ENCODE measurements around the gene HMGCS2.

Gene HMGCS2

DNA sequence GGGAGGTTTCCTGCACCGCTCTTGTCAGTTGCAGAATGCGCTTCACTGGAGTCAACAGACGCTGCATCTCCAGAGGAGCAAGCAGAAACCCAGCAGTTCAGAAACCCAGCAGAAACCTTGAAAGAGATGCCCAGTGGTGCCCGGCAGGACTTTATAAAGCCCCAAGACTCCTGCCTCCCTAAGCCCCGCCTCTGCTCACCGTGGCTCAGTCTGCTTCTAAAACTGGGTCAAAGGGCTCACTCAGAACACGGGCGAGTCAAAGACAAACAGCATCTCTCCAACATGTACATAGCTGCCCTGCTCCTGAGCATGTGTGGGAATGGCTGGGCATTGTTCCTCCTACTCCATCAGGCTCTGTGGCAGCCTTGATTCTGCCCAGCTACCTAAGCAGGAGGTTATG lies at the start of gene HMGCS2:
TSS of gene HMGCS2 (minus strand) at position 128 of the 400 bp plus-strand sequence. CDS start at position 67, 61 bp downstream.
- Histone ChIP-seq H3K4me3 (ENCODE audit: low read length) (no peak within 1 kb of the TSS), H3K27me3 (ENCODE audit: control insufficient read depth, insufficient read depth, low read length) (no peaks in the 10 kb centered on the region), H3K4me1 (ENCODE audit: control insufficient read depth, insufficient read depth, low read length) (no peaks in the 10 kb centered on the region), H3K27ac (ENCODE audit: low read length) (no peak within 1 kb of the TSS), H3K9me3 (ENCODE audit: control insufficient read depth, insufficient read depth, low read length) (no peaks in the 10 kb centered on the region), H3K36me3 (ENCODE audit: control insufficient read depth, insufficient read depth, low read length) (no peaks in the 10 kb centered on the region)
- no CpG with 5 or more reads among the region's 8 CpGs for WGBS (ENCODE audit: insufficient coverage, insufficient read length)
- DNase-seq (ENCODE audit: low read depth, low spot score) = no peak

DNA sequence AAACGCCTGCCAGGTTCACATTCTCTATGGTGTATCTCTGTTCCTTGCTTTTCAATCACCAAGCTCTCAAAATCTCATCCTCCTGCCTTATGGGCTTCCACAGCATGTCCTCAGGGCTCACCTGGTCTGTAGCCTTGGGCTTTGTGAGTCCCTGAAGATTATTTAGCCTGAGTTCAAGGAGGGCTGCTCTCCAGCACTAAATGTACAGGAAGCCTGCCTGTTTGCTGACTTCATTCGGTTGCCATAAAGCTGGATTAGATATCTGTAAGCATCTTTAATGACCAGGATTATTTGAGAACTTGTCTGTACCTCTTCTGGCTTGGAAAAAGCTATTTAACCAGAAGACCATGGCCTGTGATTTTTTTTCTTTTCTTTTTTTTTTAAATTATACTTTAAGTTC lies 49.5 kb upstream of the HMGCS2 start:
- WGBS (ENCODE audit: insufficient coverage, insufficient read length) = no CpG with 5 or more reads among the region's 2 CpGs
- Histone ChIP-seq H3K4me1 (ENCODE audit: control insufficient read depth, insufficient read depth, low read length) (no peaks in the 10 kb centered on the region), H3K27me3 (ENCODE audit: control insufficient read depth, insufficient read depth, low read length) (no peaks in the 10 kb centered on the region), H3K27ac (ENCODE audit: low read length) (no peak overlapping the region), H3K4me3 (ENCODE audit: low read length) (no peak overlapping the region), H3K9me3 (ENCODE audit: control insufficient read depth, insufficient read depth, low read length) (no peaks in the 10 kb centered on the region), H3K36me3 (ENCODE audit: control insufficient read depth, insufficient read depth, low read length) (no peaks in the 10 kb centered on the region)
- no peak for DNase-seq (ENCODE audit: low read depth, low spot score)

GRCh38 chr1:119816407-119816806 lies 47.7 kb upstream of the HMGCS2 start:
- no peaks in the 10 kb centered on the region for H3K27me3 ChIP-seq (ENCODE audit: control insufficient read depth, insufficient read depth, low read length)
- WGBS (ENCODE audit: insufficient coverage, insufficient read length) = no CpG with 5 or more reads among the region's 2 CpGs
- H3K9me3 ChIP-seq (ENCODE audit: control insufficient read depth, insufficient read depth, low read length) = no peaks in the 10 kb centered on the region
- no peak for DNase-seq (ENCODE audit: low read depth, low spot score)
- H3K27ac ChIP-seq (ENCODE audit: low read length) = no peak overlapping the region
- no peaks in the 10 kb centered on the region for H3K36me3 ChIP-seq (ENCODE audit: control insufficient read depth, insufficient read depth, low read length)
- no peaks in the 10 kb centered on the region for H3K4me1 ChIP-seq (ENCODE audit: control insufficient read depth, insufficient read depth, low read length)
- no peak overlapping the region for H3K4me3 ChIP-seq (ENCODE audit: low read length)

DNA sequence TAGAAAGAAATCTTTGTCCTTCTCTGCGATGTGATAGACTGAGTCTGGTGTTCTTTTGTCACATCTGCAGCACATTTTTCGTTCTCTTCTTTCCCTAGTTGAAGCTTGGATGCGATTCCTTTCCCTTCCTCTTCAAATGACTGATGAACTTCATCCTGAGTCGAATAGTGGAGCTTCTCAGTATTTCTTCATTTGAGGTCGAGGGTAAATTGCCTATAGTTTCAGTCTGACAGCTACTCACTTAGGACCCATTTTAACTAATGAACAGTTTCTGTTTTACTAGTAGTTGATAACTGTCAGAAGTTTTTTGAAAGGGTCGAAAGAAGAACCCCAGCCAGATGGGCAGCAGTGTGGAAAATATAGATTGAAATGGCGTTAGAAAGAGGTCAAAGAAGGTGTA lies 47.2 kb upstream of the HMGCS2 start:
- H3K36me3 ChIP-seq (ENCODE audit: control insufficient read depth, insufficient read depth, low read length) = no peaks in the 10 kb centered on the region

GRCh38 chr1:119815361-119815760 lies 46.7 kb upstream of the HMGCS2 start:
- Histone ChIP-seq H3K36me3 (ENCODE audit: control insufficient read depth, insufficient read depth, low read length) (no peaks in the 10 kb centered on the region), H3K27ac (ENCODE audit: low read length) (no peak overlapping the region), H3K4me3 (ENCODE audit: low read length) (no peak overlapping the region), H3K4me1 (ENCODE audit: control insufficient read depth, insufficient read depth, low read length) (no peaks in the 10 kb centered on the region), H3K27me3 (ENCODE audit: control insufficient read depth, insufficient read depth, low read length) (no peaks in the 10 kb centered on the region), H3K9me3 (ENCODE audit: control insufficient read depth, insufficient read depth, low read length) (no peaks in the 10 kb centered on the region)
- no peak for DNase-seq (ENCODE audit: low read depth, low spot score)
- WGBS (ENCODE audit: insufficient coverage, insufficient read length) = no CpG with 5 or more reads among the region's 3 CpGs

More for the DNA sequence above, 47.2 kb upstream of the HMGCS2 start:
- no peaks in the 10 kb centered on the region for H3K4me1 ChIP-seq (ENCODE audit: control insufficient read depth, insufficient read depth, low read length)
- H3K27ac ChIP-seq (ENCODE audit: low read length) = no peak overlapping the region
- WGBS (ENCODE audit: insufficient coverage, insufficient read length) = 100% methylated on average over 1 of the region's 7 CpGs
- no peaks in the 10 kb centered on the region for H3K9me3 ChIP-seq (ENCODE audit: control insufficient read depth, insufficient read depth, low read length)
- H3K27me3 ChIP-seq (ENCODE audit: control insufficient read depth, insufficient read depth, low read length) = no peaks in the 10 kb centered on the region
- no peak for DNase-seq (ENCODE audit: low read depth, low spot score)
- H3K4me3 ChIP-seq (ENCODE audit: low read length) = no peak overlapping the region

DNA sequence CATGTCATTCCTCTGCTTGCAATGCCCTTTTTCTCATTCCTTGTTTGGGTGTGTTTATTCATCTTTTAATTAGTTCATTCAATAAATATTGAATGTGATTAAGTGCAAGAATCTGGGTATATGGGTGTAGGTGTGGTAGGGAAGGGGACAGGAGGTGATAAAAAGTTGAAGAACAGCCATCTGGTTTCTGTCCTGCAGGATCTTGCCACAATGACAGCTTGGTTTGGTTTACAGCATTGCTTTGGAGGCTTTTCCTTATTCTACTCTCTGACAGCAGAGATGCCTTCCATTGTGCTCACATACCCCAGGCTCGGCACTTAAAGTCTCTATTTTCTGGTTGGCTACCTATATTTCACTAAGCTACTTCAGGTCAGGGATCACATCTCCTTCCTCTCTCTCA lies 45.6 kb upstream of the HMGCS2 start:
- WGBS (ENCODE audit: insufficient coverage, insufficient read length) = no CpG with 5 or more reads among the region's 1 CpG
- Histone ChIP-seq H3K4me1 (ENCODE audit: control insufficient read depth, insufficient read depth, low read length) (no peaks in the 10 kb centered on the region), H3K9me3 (ENCODE audit: control insufficient read depth, insufficient read depth, low read length) (no peaks in the 10 kb centered on the region), H3K4me3 (ENCODE audit: low read length) (no peak overlapping the region), H3K27ac (ENCODE audit: low read length) (no peak overlapping the region), H3K27me3 (ENCODE audit: control insufficient read depth, insufficient read depth, low read length) (no peaks in the 10 kb centered on the region), H3K36me3 (ENCODE audit: control insufficient read depth, insufficient read depth, low read length) (no peaks in the 10 kb centered on the region)
- no peak for DNase-seq (ENCODE audit: low read depth, low spot score)

DNA sequence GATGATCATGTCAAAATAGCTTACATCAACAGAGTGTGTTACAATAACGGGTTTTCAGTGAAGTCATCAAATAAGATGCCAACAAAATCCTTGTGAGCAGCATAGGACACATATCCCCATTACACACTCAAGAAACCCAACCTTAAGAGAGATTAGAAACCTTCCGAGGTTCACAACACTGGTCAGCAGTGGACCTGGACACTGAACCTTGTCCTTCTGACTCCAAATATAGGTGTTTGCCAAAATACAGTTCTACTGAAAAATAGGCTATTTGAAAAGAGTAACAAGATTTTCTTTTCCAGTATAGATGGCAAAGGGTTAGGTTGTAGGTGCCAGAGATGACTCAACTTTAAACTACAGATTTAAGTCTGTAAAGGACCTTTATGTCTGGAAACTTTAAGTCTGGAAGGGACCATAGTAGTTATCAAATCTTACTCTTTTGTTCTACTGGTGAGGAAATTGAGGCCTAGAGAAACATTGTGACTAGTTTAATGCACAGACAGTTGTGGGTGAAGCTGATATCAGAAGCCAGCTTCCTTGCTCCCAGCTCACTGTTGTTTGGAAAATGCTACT lies 43.4 kb upstream of the HMGCS2 start:
- Histone ChIP-seq H3K27me3 (ENCODE audit: control insufficient read depth, insufficient read depth, low read length) (no peaks in the 10 kb centered on the region), H3K9me3 (ENCODE audit: control insufficient read depth, insufficient read depth, low read length) (no peaks in the 10 kb centered on the region), H3K27ac (ENCODE audit: low read length) (no peak overlapping the region), H3K4me3 (ENCODE audit: low read length) (no peak overlapping the region), H3K36me3 (ENCODE audit: control insufficient read depth, insufficient read depth, low read length) (no peaks in the 10 kb centered on the region), H3K4me1 (ENCODE audit: control insufficient read depth, insufficient read depth, low read length) (no peaks in the 10 kb centered on the region)
- DNase-seq (ENCODE audit: low read depth, low spot score) = no peak
- WGBS (ENCODE audit: insufficient coverage, insufficient read length) = no CpG with 5 or more reads among the region's 2 CpGs

- H3K27me3 ChIP-seq (ENCODE audit: control insufficient read depth, insufficient read depth, low read length) = no peaks in the 10 kb centered on the region
- H3K36me3 ChIP-seq (ENCODE audit: control insufficient read depth, insufficient read depth, low read length) = no peaks in the 10 kb centered on the region
- H3K9me3 ChIP-seq (ENCODE audit: control insufficient read depth, insufficient read depth, low read length) = no peaks in the 10 kb centered on the region
- no peaks in the 10 kb centered on the region for H3K4me1 ChIP-seq (ENCODE audit: control insufficient read depth, insufficient read depth, low read length)
- WGBS (ENCODE audit: insufficient coverage, insufficient read length) = no CpG with 5 or more reads among the region's 7 CpGs
- no peak for DNase-seq (ENCODE audit: low read depth, low spot score)
- no peak within 1 kb of the TSS for H3K27ac ChIP-seq (ENCODE audit: low read length)
- H3K4me3 ChIP-seq (ENCODE audit: low read length) = no peak within 1 kb of the TSS
Measured at GRCh38 chr1:119811387-119811786, 42.7 kb upstream of the HMGCS2 start, which contains the start of gene REG4. Gene REG4 (minus strand): TSS chr1:119811460. CDS start chr1:119808769, 2,691 bp downstream.

DNA sequence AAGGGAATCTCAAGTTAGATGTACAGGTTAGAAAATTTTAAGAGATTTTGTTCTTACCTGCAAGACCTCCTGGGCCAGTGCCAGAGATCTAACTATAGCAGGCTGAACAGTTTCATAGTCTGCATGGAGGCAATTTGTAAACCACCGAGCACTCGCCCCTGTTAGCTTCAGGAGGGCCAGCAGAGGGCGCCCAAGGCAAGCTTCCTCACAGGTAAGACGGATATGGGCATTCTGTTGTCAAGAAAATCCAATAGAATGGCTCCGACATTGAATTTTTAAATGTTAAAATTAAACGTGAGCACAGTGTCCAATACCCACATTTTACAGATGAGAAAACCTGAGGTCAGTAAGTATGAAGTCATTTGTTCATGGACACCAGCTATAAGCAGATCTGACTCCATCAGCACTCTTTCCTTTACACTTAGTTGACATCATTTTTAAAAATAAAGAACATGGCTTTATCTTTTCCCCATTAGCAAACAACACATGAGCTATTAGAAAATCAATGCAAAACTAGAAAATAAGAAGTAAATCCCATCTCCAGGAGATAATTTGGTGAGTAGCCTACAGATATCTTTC lies 40.4 kb upstream of the HMGCS2 start:
- Histone ChIP-seq H3K27ac (ENCODE audit: low read length) (no peak overlapping the region), H3K27me3 (ENCODE audit: control insufficient read depth, insufficient read depth, low read length) (no peaks in the 10 kb centered on the region), H3K9me3 (ENCODE audit: control insufficient read depth, insufficient read depth, low read length) (no peaks in the 10 kb centered on the region), H3K4me1 (ENCODE audit: control insufficient read depth, insufficient read depth, low read length) (no peaks in the 10 kb centered on the region), H3K4me3 (ENCODE audit: low read length) (no peak overlapping the region), H3K36me3 (ENCODE audit: control insufficient read depth, insufficient read depth, low read length) (no peaks in the 10 kb centered on the region)
- peak; percentile 68 for DNase-seq (ENCODE audit: low read depth, low spot score)
- no CpG with 5 or more reads among the region's 6 CpGs for WGBS (ENCODE audit: insufficient coverage, insufficient read length)

GRCh38 chr1:119808491-119808890 lies 39.8 kb upstream of the HMGCS2 start:
- no peak for DNase-seq (ENCODE audit: low read depth, low spot score)
- WGBS (ENCODE audit: insufficient coverage, insufficient read length) = no CpG with 5 or more reads among the region's 3 CpGs
- Histone ChIP-seq H3K27ac (ENCODE audit: low read length) (no peak overlapping the region), H3K27me3 (ENCODE audit: control insufficient read depth, insufficient read depth, low read length) (no peaks in the 10 kb centered on the region), H3K36me3 (ENCODE audit: control insufficient read depth, insufficient read depth, low read length) (no peaks in the 10 kb centered on the region), H3K4me3 (ENCODE audit: low read length) (no peak overlapping the region), H3K9me3 (ENCODE audit: control insufficient read depth, insufficient read depth, low read length) (no peaks in the 10 kb centered on the region), H3K4me1 (ENCODE audit: control insufficient read depth, insufficient read depth, low read length) (no peaks in the 10 kb centered on the region)

- H3K27ac ChIP-seq (ENCODE audit: low read length) = no peak overlapping the region
- H3K4me3 ChIP-seq (ENCODE audit: low read length) = no peak overlapping the region
- no peak for DNase-seq (ENCODE audit: low read depth, low spot score)
- no peaks in the 10 kb centered on the region for H3K36me3 ChIP-seq (ENCODE audit: control insufficient read depth, insufficient read depth, low read length)
- WGBS (ENCODE audit: insufficient coverage, insufficient read length) = no CpG with 5 or more reads among the region's 4 CpGs
- no peaks in the 10 kb centered on the region for H3K27me3 ChIP-seq (ENCODE audit: control insufficient read depth, insufficient read depth, low read length)
- no peaks in the 10 kb centered on the region for H3K4me1 ChIP-seq (ENCODE audit: control insufficient read depth, insufficient read depth, low read length)
- H3K9me3 ChIP-seq (ENCODE audit: control insufficient read depth, insufficient read depth, low read length) = no peaks in the 10 kb centered on the region
Measured at GRCh38 chr1:119806489-119806888, 37.8 kb upstream of the HMGCS2 start.

Data from iPS DF 6.9 (cell line).